Activated CD8-positive, alpha-beta T cell treated with anti-CD3 and anti-CD28 coated beads for 36 hours (primary cell): Measurements from ENCODE around the gene KLHDC7A. TPM values are rescaled to one million over a fixed set of nuclear protein-coding genes. Genes with fewer than 3 reads are reported as not detected.

ENCODE experiments used
- ATAC-seq: fragments of 200-7000 bp; cut with Tn5 transposase; one replicate; pipeline ENCODE4 v1.10.0; 2021; ENCODE audit warnings: mild to moderate bottlenecking, moderate library complexity
- CTCF ChIA-PET: fragments of 350-600 bp; sonication (Branson Sonifier 250); formaldehyde crosslinking; loops from one replicate; lab custom pipeline; 2021; ENCODE audit warnings: antibody characterized with exemption; lab: Charles Lee
- POLR2A ChIA-PET: fragments of 350-600 bp; sonication (Branson Sonifier 250); formaldehyde crosslinking; loops from one replicate; lab custom pipeline; 2021; ENCODE audit warnings: antibody characterized with exemption; lab: Charles Lee
- DNase-seq: peaks from one replicate; pipeline ENCODE4 v3.0.0-alpha.2; 2020
- H3K27ac Mint-ChIP-seq: one replicate; pipeline ENCODE4 v1.8.0; 2021; ENCODE audit warnings: mild to moderate bottlenecking, mixed read lengths
- H3K27me3 Mint-ChIP-seq: one replicate; pipeline ENCODE4 v1.8.0; 2021; ENCODE audit warnings: mixed read lengths
- H3K36me3 Mint-ChIP-seq: one replicate; pipeline ENCODE4 v1.8.0; 2021; ENCODE audit warnings: low read depth, mixed read lengths
- H3K4me1 Mint-ChIP-seq: one replicate; pipeline ENCODE4 v1.8.0; 2021; ENCODE audit warnings: low read depth, mixed read lengths
- H3K4me3 Mint-ChIP-seq: one replicate; pipeline ENCODE4 v1.8.0; 2021; ENCODE audit warnings: mild to moderate bottlenecking, moderate library complexity, mixed read lengths
- H3K9me3 Mint-ChIP-seq: one replicate; pipeline ENCODE4 v1.8.0; 2021; ENCODE audit warnings: mixed read lengths
- intact Hi-C: fragments of 100-400 bp; cut with micrococcal nuclease; formaldehyde crosslinking; loops from one replicate; pipeline ENCODE4 v1.10.0; 2022
- total RNA-seq, 2 experiments: library from RNA; stranded (reverse); gene quantifications; one replicate each; pipeline ENCODE4 v1.2.3, GENCODE V29; 2021
- TF ChIP-seq, protein P1 (sequence below): fragments of 200-600 bp; IDR thresholded peaks from one replicate; pipeline ENCODE4 v1.8.0; 2022; ENCODE audit warnings: antibody characterized with exemption, mild to moderate bottlenecking

Gene KLHDC7A
- total RNA-seq, 2 experiments from 2014 or later, result not detected

DNA sequence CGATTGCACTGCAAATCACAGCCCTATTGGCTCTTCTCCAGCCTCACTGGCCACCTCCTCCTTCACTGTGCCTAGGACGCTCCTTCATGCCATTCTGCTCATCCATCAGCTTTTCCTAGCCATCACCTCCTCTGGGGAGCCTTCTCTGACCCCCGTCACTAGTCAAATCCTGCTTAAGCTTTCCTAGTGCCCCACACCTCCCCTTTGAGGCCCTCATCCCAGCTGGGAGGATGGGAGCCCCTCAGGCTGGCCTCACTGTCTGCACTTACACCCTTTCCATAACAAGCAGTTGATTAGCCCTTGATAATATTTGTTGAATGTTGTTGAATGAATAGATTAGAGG, 50.7 kb downstream of the KLHDC7A start:
- ATAC-seq, result no peak
- Mint-ChIP-seq H3K4me1 (no peaks in the 10 kb centered on the region), H3K36me3 (no peaks in the 10 kb centered on the region), H3K4me3 (no peak overlapping the region), H3K9me3 (no peaks in the 10 kb centered on the region), H3K27me3 (peaks cover 20% of the 10 kb centered on the region), H3K27ac (no peak overlapping the region)
- POLR2A ChIA-PET, result interaction anchor here (1.7 kb wide), 1 partner anchor 9 kb away, joined by 6 read pairs; no protein-coding TSS in a partner anchor
- intact Hi-C loops, result no loop called here
- TF ChIP-seq, protein P1, sequence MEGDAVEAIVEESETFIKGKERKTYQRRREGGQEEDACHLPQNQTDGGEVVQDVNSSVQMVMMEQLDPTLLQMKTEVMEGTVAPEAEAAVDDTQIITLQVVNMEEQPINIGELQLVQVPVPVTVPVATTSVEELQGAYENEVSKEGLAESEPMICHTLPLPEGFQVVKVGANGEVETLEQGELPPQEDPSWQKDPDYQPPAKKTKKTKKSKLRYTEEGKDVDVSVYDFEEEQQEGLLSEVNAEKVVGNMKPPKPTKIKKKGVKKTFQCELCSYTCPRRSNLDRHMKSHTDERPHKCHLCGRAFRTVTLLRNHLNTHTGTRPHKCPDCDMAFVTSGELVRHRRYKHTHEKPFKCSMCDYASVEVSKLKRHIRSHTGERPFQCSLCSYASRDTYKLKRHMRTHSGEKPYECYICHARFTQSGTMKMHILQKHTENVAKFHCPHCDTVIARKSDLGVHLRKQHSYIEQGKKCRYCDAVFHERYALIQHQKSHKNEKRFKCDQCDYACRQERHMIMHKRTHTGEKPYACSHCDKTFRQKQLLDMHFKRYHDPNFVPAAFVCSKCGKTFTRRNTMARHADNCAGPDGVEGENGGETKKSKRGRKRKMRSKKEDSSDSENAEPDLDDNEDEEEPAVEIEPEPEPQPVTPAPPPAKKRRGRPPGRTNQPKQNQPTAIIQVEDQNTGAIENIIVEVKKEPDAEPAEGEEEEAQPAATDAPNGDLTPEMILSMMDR, result no peak
- DNase-seq, result no peak
- CTCF ChIA-PET, result no interaction called here

DNA sequence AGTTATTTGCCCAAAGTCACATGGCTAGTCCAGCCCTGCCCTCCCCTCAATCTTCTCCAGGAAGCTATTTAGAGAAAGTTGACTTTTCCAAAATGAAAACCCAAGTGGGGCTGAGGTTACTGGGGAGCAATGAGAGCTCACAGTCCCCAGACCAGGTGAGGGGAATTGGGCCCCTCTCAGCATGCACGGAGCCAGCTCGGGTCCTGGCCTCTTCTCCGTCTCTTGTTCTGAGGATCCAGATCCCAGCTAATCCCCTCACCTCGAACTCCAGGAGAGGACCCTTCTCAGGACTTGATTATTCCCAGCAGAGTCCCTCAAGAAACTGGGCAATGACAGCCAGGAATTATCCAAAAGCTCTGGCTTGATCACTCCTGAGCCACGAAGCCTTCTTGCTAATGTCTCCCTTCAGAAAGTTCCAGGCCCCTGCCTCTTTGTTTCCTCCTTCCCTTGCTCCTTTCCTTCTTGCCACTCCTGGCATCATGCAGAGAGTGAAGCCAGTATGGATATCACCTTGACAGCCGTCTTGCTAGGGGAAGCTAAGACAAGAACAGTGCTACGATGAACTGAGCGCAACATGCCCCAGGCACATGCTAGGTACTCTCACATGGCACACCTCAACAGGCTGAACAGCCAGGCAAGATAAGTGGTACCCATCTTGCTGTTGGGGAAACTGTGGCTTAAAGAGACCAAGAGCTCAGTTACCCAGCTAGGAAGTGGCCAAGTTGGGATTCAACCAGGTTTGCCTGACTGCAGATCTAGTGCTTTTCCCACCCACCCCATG, 51.9 kb downstream of the KLHDC7A start:
- ATAC-seq, result no peak
- no peak overlapping the region for H3K27ac Mint-ChIP-seq

DNA sequence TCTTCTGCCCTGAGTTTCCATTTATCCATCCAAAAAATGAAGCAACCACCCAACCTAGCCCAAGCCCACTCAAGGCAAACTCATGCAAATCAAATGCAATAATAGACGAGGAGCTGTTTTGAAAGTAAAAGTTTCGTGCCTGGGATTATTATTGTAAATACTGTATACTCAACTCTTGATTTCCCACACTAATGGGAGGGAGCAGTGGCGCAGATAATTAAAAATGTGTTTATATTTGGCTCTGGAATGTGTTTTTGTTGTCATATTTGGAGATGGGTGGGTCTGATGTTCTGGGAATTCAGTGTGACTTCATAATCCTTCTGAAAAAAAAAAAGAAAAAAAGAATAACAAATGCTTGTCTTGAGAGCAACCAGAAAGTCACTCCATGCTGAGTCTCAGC, 52.5 kb downstream of the KLHDC7A start:
- H3K4me1 Mint-ChIP-seq, result no peaks in the 10 kb centered on the region
- TF ChIP-seq, protein P1, result no peak
- H3K4me3 Mint-ChIP-seq, result no peak overlapping the region
- no peaks in the 10 kb centered on the region for H3K9me3 Mint-ChIP-seq
- DNase-seq (no peak), ATAC-seq (no peak)
- H3K27ac Mint-ChIP-seq, result no peak overlapping the region
- intact Hi-C loops, result no loop called here
- peaks cover 23% of the 10 kb centered on the region for H3K27me3 Mint-ChIP-seq
- ChIA-PET CTCF (interaction anchor here (1.0 to 1.3 kb wide), 2 partner anchors 22 to 48 kb away, joined by 3 read pairs; no protein-coding TSS in a partner anchor), POLR2A (no interaction called here)
- no peaks in the 10 kb centered on the region for H3K36me3 Mint-ChIP-seq

More for the DNA sequence above, 51.9 kb downstream of the KLHDC7A start:
- intact Hi-C loops, result no loop called here
- Mint-ChIP-seq H3K9me3 (no peaks in the 10 kb centered on the region), H3K36me3 (no peaks in the 10 kb centered on the region), H3K4me1 (no peaks in the 10 kb centered on the region), H3K4me3 (no peak overlapping the region), H3K27me3 (peaks cover 22% of the 10 kb centered on the region)
- TF ChIP-seq, protein P1, result no peak
- ChIA-PET POLR2A (interaction anchor here (1.7 kb wide), 1 partner anchor 10 kb away, joined by 6 read pairs; no protein-coding TSS in a partner anchor), CTCF (interaction anchor here (1.0 to 1.3 kb wide), 2 partner anchors 22 to 48 kb away, joined by 3 read pairs; no protein-coding TSS in a partner anchor)
- DNase-seq, result no peak

DNA sequence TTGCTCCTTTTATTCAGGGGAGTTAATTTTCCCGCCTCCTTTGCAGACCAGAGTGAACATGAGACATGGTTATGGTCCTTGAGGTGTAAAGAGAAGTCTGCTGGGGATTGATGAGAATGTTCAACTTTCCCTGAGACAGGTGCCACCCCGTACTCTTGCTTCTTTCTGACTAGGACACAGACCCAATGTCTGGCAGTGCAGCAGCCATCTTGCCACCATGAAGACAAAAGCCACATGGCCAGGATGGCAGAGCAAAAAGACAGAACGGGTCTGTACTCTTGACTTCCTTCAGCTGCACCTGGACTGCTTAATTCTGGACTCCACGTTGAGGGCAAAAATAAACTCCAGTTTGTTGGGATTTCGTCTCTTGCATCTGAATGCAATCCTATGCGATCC, 54.1 kb downstream of the KLHDC7A start:
- no peak overlapping the region for H3K27ac Mint-ChIP-seq
- no peak overlapping the region for H3K4me3 Mint-ChIP-seq
- no peaks in the 10 kb centered on the region for H3K4me1 Mint-ChIP-seq
- TF ChIP-seq, protein P1, result no peak
- no peaks in the 10 kb centered on the region for H3K9me3 Mint-ChIP-seq
- no peaks in the 10 kb centered on the region for H3K36me3 Mint-ChIP-seq
- ATAC-seq (no peak), DNase-seq (no peak)
- POLR2A ChIA-PET, result no interaction called here
- CTCF ChIA-PET, result no interaction called here
- intact Hi-C loops, result no loop called here
- H3K27me3 Mint-ChIP-seq, result peaks cover 25% of the 10 kb centered on the region

Other genes starting within 250 kb of the KLHDC7A start
- not detected for gene PAX7, start 149.9 kb downstream of the KLHDC7A start, total RNA-seq